Fibroblast of lung (primary cell): ENCODE data around the gene AGK. TPM values are rescaled to one million over a fixed set of nuclear protein-coding genes. Genes with fewer than 3 reads are reported as not detected.

Experiments used
- DNase-seq, 2 donors: peaks; one replicate each; pipeline versions ENCODE4 v3.0.0 to v3.0.0-alpha.2; 2010; ENCODE audit warnings: low read depth in 2 of 2
- H2AFZ ChIP-seq: 2 replicates; pipeline ENCODE4 v1.5.1; 2012; ENCODE audit warnings: low read length, control low read depth, inconsistent platforms
- H3K27ac ChIP-seq: 2 replicates; pipeline ENCODE4 v1.5.1; 2011; ENCODE audit warnings: low read length, control low read depth; ENCODE audit not compliant: insufficient read depth
- H3K27me3 ChIP-seq: 2 replicates; pipeline ENCODE4 v1.5.1; 2011; ENCODE audit warnings: mild to moderate bottlenecking, low read length; ENCODE audit not compliant: control insufficient read depth, insufficient read depth
- H3K36me3 ChIP-seq: 2 replicates; pipeline ENCODE4 v1.5.1; 2011; ENCODE audit warnings: low read length; ENCODE audit not compliant: control insufficient read depth, insufficient read depth
- H3K4me1 ChIP-seq: 2 replicates; pipeline ENCODE4 v1.5.1; 2011; ENCODE audit warnings: low read length; ENCODE audit not compliant: control insufficient read depth, insufficient read depth; ENCODE audit errors: extremely low read depth
- H3K4me2 ChIP-seq: 2 replicates; pipeline ENCODE4 v1.5.1; 2011; ENCODE audit warnings: low read length, control low read depth; ENCODE audit not compliant: insufficient read depth; ENCODE audit errors: extremely low read depth
- H3K4me3 ChIP-seq, 4 experiments: fragments of 200-600 bp in 1 of 4; sonication (generic) in 1 of 4; replicated peaks in 1 of 4; 2 replicates each; pipeline ENCODE4 v1.5.1; 2011 to 2016; ENCODE audit warnings: low read length in 4 of 4, low read depth in 3 of 4, mild to moderate bottlenecking in 3 of 4, control low read depth in 2 of 4, inconsistent platforms in 1 of 4, mixed read lengths in 1 of 4; ENCODE audit not compliant: insufficient read depth in 1 of 4; ENCODE audit errors: control extremely low read depth in 1 of 4
- H3K79me2 ChIP-seq: 2 replicates; pipeline ENCODE4 v1.5.1; 2012; ENCODE audit warnings: mild to moderate bottlenecking, low read length, inconsistent platforms; ENCODE audit not compliant: control insufficient read depth, insufficient read depth
- H3K9ac ChIP-seq: 2 replicates; pipeline ENCODE4 v1.5.1; 2011; ENCODE audit warnings: mild to moderate bottlenecking, low read length, control low read depth; ENCODE audit not compliant: insufficient read depth
- H3K9me3 ChIP-seq: 2 replicates; pipeline ENCODE4 v1.5.1; 2012; ENCODE audit warnings: low read depth, low read length; ENCODE audit not compliant: control insufficient read depth, insufficient read depth
- H4K20me1 ChIP-seq: 2 replicates; pipeline ENCODE4 v1.5.1; 2011; ENCODE audit warnings: low read length; ENCODE audit not compliant: control insufficient read depth, insufficient read depth; ENCODE audit errors: extremely low read depth
- EZH2 ChIP-seq: IDR thresholded peaks from 2 replicates; pipeline ENCODE4 v1.5.1; 2012; ENCODE audit warnings: low read length, control low read depth, mild to moderate bottlenecking; ENCODE audit errors: missing control alignments
- polyA plus RNA-seq, 2 donors: library from polyadenylated mRNA; depleted of rRNA in 1 of 2; stranded (reverse) in 1 of 2; unstranded in 1 of 2; fragments of >200 nt; gene quantifications; 2 replicates each; pipeline ENCODE4 v1.2.1, GENCODE V29; 2011 to 2012; ENCODE audit warnings: missing spikeins in 1 of 2
- total RNA-seq: library from RNA; depleted of rRNA; stranded (reverse); fragments of >200 nt; gene quantifications from 2 replicates; pipeline ENCODE4 v1.2.1, GENCODE V29; 2014
- TF ChIP-seq, protein P1 (sequence below), 2 donors: IDR thresholded peaks in 1 of 2; conservative IDR thresholded peaks in 1 of 2; 1 replicate in 1 of 2; 2 replicates in 1 of 2; pipeline ENCODE4 v1.5.1; 2011 to 2012; ENCODE audit warnings: low read length in 2 of 2, control low read depth in 1 of 2, inconsistent platforms in 1 of 2, low read depth in 1 of 2, mild to moderate bottlenecking in 1 of 2

The AGK gene
- total and polyA plus RNA-seq, 2 donors (not counting 1 experiment from before 2014, with no cell fraction given): 20.8 to 42.5 TPM

DNA sequence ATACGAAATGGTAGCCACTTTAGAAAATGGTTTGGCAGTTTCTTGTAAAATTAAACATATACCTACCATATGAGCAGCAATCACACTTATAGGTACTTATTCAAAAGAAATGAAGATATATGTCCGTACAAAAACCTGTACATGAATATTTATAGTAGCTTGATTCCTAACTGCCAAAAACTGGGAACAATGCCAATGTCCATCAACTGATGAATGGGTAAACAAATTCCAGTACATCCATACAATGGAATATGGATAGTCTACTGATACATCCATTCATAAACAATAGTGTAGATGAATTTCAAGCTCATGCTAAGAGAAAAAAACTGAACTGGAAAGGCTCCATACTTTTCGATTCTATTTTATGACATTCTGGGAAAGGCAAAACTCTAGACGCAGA is 68.5 kb downstream of the AGK start:
- H2AFZ ChIP-seq: no peak overlapping the region
- H3K27ac ChIP-seq: no peak overlapping the region
- no peak overlapping the region for H3K9ac ChIP-seq
- DNase-seq: no peak
- H3K36me3 ChIP-seq: no peaks in the 10 kb centered on the region
- no peaks in the 10 kb centered on the region for H4K20me1 ChIP-seq
- H3K27me3 ChIP-seq: no peaks in the 10 kb centered on the region
- H3K79me2 ChIP-seq: no peaks in the 10 kb centered on the region
- no peaks in the 10 kb centered on the region for H3K4me1 ChIP-seq
- no peaks in the 10 kb centered on the region for H3K9me3 ChIP-seq
- TF ChIP-seq, protein P1, sequence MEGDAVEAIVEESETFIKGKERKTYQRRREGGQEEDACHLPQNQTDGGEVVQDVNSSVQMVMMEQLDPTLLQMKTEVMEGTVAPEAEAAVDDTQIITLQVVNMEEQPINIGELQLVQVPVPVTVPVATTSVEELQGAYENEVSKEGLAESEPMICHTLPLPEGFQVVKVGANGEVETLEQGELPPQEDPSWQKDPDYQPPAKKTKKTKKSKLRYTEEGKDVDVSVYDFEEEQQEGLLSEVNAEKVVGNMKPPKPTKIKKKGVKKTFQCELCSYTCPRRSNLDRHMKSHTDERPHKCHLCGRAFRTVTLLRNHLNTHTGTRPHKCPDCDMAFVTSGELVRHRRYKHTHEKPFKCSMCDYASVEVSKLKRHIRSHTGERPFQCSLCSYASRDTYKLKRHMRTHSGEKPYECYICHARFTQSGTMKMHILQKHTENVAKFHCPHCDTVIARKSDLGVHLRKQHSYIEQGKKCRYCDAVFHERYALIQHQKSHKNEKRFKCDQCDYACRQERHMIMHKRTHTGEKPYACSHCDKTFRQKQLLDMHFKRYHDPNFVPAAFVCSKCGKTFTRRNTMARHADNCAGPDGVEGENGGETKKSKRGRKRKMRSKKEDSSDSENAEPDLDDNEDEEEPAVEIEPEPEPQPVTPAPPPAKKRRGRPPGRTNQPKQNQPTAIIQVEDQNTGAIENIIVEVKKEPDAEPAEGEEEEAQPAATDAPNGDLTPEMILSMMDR (conservative IDR thresholded peaks at IDR 0.05 in 1 of 2, IDR thresholded peaks at IDR 0.05 in 1 of 2; ENCODE audit: low read depth in 1 of 2, low read length in 2 of 2): no peak
- TF ChIP-seq EZH2: no peak
- H3K4me2 ChIP-seq: no peak overlapping the region
- no peak overlapping the region for H3K4me3 ChIP-seq

DNA sequence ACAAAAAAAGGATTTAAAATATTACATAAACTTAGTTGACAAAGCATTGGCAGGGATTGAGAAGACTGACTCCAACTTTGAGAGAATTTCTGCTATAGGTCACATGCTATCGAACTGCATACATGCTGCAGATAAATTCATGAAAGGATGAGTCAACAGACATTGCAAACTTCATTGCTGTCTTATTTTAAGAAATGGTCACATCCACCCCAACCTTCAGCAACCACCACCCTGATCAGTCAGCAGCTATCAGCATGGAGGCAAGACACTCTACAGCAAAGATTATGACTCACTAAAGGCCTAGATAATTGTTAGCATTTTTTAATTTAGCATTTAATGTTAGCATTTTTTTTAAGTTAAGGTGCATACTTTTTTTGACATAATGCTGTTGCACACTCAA is 73.6 kb downstream of the AGK start:
- Histone ChIP-seq H3K27me3 (no peaks in the 10 kb centered on the region), H3K4me3 (no peak overlapping the region), H3K4me1 (no peaks in the 10 kb centered on the region), H2AFZ (no peak overlapping the region), H3K4me2 (no peak overlapping the region), H3K36me3 (no peaks in the 10 kb centered on the region), H3K9me3 (no peaks in the 10 kb centered on the region), H3K27ac (no peak overlapping the region), H3K9ac (no peak overlapping the region), H4K20me1 (no peaks in the 10 kb centered on the region), H3K79me2 (no peaks in the 10 kb centered on the region)
- DNase-seq: no peak
- no peak for TF ChIP-seq EZH2
- TF ChIP-seq, protein P1 (conservative IDR thresholded peaks at IDR 0.05 in 1 of 2, IDR thresholded peaks at IDR 0.05 in 1 of 2; ENCODE audit: low read depth in 1 of 2, low read length in 2 of 2): no peak

DNA sequence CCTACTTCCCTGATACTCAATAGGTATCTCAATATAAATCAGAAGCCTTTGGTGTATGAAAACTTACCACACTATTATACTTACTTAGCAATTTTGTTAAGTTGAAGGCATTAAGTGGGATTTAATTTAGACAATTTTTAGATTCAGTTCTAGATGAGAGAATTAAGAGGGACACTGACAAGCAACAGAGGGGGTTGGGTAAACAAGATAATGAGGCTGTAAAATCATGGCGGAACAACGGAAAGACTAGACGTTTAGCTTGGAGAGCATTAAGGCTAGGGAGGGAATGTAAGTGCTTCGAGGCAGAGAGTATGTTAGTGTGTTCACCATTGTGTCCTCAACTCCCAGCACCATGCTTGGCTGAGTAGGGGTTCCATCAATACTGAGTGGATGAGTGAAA is 79.4 kb downstream of the AGK start:
- Histone ChIP-seq H2AFZ (no peak overlapping the region), H3K4me3 (no peak overlapping the region), H3K9ac (no peak overlapping the region), H3K36me3 (peaks cover 1% of the 10 kb centered on the region), H3K4me2 (no peak overlapping the region), H4K20me1 (no peaks in the 10 kb centered on the region), H3K79me2 (no peaks in the 10 kb centered on the region), H3K9me3 (no peaks in the 10 kb centered on the region), H3K27me3 (no peaks in the 10 kb centered on the region), H3K27ac (no peak overlapping the region), H3K4me1 (no peaks in the 10 kb centered on the region)
- TF ChIP-seq, protein P1 (conservative IDR thresholded peaks at IDR 0.05 in 1 of 2, IDR thresholded peaks at IDR 0.05 in 1 of 2; ENCODE audit: low read depth in 1 of 2, low read length in 2 of 2): no peak
- TF ChIP-seq EZH2: no peak
- no peak for DNase-seq
